HepG2 (cell line): ENCODE results near the gene XXYLT1. TPM values are rescaled to one million over a fixed set of nuclear protein-coding genes. Genes with fewer than 3 reads are reported as not detected.

ENCODE experiments used
- KDM5A ChIP-seq: fragments of 200-600 bp; sonication (generic); IDR thresholded peaks from 2 replicates; pipeline ENCODE4 v1.7.0; 2018; ENCODE audit warnings: antibody characterized with exemption, mild to moderate bottlenecking, low read length, borderline replicate concordance
- MBNL3 ChIP-seq: fragments of 250-450 bp; sonication (Bioruptor Pico); conservative IDR thresholded peaks from 2 replicates; pipeline ENCODE4 v1.8.0; 2022; ENCODE audit warnings: mild to moderate bottlenecking, inconsistent platforms
- MED13 ChIP-seq: sonication (generic); formaldehyde crosslinking; IDR thresholded peaks from 2 replicates; pipeline ENCODE4 v1.5.0; 2020; ENCODE audit warnings: missing genetic modification reagents
- PCBP1 ChIP-seq: fragments of 200-400 bp; formaldehyde crosslinking; IDR thresholded peaks from 2 replicates; pipeline ENCODE4 v1.6.1; 2017; ENCODE audit warnings: mild to moderate bottlenecking, low read depth, low read length, borderline replicate concordance
- PHF8 ChIP-seq: sonication (generic); formaldehyde crosslinking; IDR thresholded peaks from 2 replicates; pipeline ENCODE4 v1.5.0; 2020; ENCODE audit warnings: missing genetic modification reagents
- ZMYM3 ChIP-seq: sonication (generic); formaldehyde crosslinking; IDR thresholded peaks from 2 replicates; pipeline ENCODE4 v1.5.1; 2020; ENCODE audit warnings: mild to moderate bottlenecking, missing genetic modification reagents
- ZNF3 ChIP-seq: IDR thresholded peaks from 2 replicates; pipeline ENCODE4 v1.7.0; 2017; ENCODE audit warnings: inconsistent platforms
- ZNF343 ChIP-seq: sonication (generic); formaldehyde crosslinking; IDR thresholded peaks from 2 replicates; pipeline ENCODE4 v1.4.0; 2020; ENCODE audit warnings: mild to moderate bottlenecking, missing genetic modification reagents
- polyA plus RNA-seq, 8 experiments: library from polyadenylated mRNA; depleted of rRNA in 3 of 8; stranded (reverse) in 7 of 8; unstranded in 1 of 8; fragments of >200 nt; fragmentation: Illumina TruSeq in 4 of 8; extraction: Trizol in 4 of 8; gene quantifications; 2 replicates each; pipeline versions ENCODE4 v1.2.1 to v1.2.3, GENCODE V29; 2011 to 2016; ENCODE audit warnings: low read depth in 4 of 8, missing spikeins in 1 of 8, mixed read lengths in 1 of 8; ENCODE audit not compliant: insufficient read depth in 1 of 8
- total RNA-seq, 5 experiments: library from RNA; depleted of rRNA; stranded (reverse); fragments of >200 nt; fragmentation: Illumina TruSeq; extraction: Trizol; gene quantifications; 2 replicates each; pipeline ENCODE4 v1.2.3, GENCODE V29; 2016; ENCODE audit warnings: low read depth in 1 of 5
- TF ChIP-seq, protein P1 (sequence below): sonication (generic); formaldehyde crosslinking; IDR thresholded peaks from 2 replicates; pipeline ENCODE4 v1.4.0; 2020; ENCODE audit warnings: missing genetic modification reagents, borderline replicate concordance
- TF ChIP-seq, protein P2 (sequence below): sonication (generic); formaldehyde crosslinking; conservative IDR thresholded peaks from 2 replicates; pipeline ENCODE4 v1.4.0; 2020; ENCODE audit warnings: mild to moderate bottlenecking, missing genetic modification reagents, moderate library complexity
- TF ChIP-seq, protein P3 (sequence below): IDR thresholded peaks from 2 replicates; pipeline ENCODE4 v1.6.1; 2018; ENCODE audit warnings: missing genetic modification reagents, mild to moderate bottlenecking, missing compliant biosample characterization
- TF ChIP-seq, protein P4 (sequence below): sonication (generic); formaldehyde crosslinking; IDR thresholded peaks from 2 replicates; pipeline ENCODE4 v1.8.1; 2023; ENCODE audit warnings: mild to moderate bottlenecking, inconsistent platforms, moderate library complexity, missing genetic modification reagents, borderline replicate concordance
- TF ChIP-seq, protein P5 (sequence below): sonication (generic); formaldehyde crosslinking; IDR thresholded peaks from 2 replicates; pipeline ENCODE4 v1.5.0; 2020; ENCODE audit warnings: missing genetic modification reagents
- TF ChIP-seq, protein P6 (sequence below): sonication (generic); formaldehyde crosslinking; IDR thresholded peaks from 2 replicates; pipeline ENCODE4 v1.4.0; 2020; ENCODE audit warnings: mild to moderate bottlenecking, missing genetic modification reagents, borderline replicate concordance

The XXYLT1 gene
- total and polyA plus RNA-seq, 2 of the 13 experiments (the other 11 are each of a cell fraction or from before 2014, with no cell fraction given) = 17.7 to 19.0 TPM

DNA sequence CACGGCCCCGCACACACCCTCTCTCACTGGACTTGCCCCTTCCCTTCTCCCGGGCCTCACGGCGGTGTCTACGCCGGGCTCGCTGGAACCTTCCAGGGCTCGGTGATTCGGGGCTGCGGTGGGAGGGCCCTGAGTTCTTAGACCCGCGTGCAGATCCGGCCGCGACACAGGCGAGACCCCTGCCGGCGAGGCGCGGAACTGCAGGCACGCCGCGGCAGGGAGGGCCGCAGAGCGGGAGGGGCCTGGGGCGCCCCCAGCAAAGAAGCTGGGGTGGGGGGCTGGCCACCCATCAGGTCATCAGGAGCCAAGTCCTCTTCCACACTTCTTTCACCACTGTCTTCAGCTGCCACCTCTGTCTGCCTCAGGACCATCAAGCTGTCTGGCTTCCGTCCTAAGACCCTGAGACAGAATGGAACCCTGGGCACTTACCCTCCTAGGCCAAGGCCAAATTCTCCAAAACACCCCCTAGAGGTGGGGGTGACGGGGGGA is 164.5 kb downstream of the XXYLT1 start (continued):
- TF ChIP-seq, protein P1, sequence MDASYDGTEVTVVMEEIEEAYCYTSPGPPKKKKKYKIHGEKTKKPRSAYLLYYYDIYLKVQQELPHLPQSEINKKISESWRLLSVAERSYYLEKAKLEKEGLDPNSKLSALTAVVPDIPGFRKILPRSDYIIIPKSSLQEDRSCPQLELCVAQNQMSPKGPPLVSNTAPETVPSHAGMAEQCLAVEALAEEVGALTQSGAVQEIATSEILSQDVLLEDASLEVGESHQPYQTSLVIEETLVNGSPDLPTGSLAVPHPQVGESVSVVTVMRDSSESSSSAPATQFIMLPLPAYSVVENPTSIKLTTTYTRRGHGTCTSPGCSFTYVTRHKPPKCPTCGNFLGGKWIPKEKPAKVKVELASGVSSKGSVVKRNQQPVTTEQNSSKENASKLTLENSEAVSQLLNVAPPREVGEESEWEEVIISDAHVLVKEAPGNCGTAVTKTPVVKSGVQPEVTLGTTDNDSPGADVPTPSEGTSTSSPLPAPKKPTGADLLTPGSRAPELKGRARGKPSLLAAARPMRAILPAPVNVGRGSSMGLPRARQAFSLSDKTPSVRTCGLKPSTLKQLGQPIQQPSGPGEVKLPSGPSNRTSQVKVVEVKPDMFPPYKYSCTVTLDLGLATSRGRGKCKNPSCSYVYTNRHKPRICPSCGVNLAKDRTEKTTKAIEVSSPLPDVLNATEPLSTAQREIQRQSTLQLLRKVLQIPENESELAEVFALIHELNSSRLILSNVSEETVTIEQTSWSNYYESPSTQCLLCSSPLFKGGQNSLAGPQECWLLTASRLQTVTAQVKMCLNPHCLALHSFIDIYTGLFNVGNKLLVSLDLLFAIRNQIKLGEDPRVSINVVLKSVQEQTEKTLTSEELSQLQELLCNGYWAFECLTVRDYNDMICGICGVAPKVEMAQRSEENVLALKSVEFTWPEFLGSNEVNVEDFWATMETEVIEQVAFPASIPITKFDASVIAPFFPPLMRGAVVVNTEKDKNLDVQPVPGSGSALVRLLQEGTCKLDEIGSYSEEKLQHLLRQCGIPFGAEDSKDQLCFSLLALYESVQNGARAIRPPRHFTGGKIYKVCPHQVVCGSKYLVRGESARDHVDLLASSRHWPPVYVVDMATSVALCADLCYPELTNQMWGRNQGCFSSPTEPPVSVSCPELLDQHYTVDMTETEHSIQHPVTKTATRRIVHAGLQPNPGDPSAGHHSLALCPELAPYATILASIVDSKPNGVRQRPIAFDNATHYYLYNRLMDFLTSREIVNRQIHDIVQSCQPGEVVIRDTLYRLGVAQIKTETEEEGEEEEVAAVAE (CRISPR knock-in tag) = no peak
- TF ChIP-seq MBNL3 (CRISPR knock-in tag) (no peak), ZNF343 (CRISPR knock-in tag) (0 out of 2 replicates have a peak, but pooled peaks have one; percentile 52), PCBP1 (0 out of 2 replicates have a peak, but pooled peaks have one; percentile 61), ZNF3 (CRISPR knock-in tag) (no peak), KDM5A (no peak), ZMYM3 (CRISPR knock-in tag) (0 out of 2 replicates have a peak, but pooled peaks have one; percentile 17), PHF8 (CRISPR knock-in tag) (no peak), MED13 (no peak)
- TF ChIP-seq, protein P2, sequence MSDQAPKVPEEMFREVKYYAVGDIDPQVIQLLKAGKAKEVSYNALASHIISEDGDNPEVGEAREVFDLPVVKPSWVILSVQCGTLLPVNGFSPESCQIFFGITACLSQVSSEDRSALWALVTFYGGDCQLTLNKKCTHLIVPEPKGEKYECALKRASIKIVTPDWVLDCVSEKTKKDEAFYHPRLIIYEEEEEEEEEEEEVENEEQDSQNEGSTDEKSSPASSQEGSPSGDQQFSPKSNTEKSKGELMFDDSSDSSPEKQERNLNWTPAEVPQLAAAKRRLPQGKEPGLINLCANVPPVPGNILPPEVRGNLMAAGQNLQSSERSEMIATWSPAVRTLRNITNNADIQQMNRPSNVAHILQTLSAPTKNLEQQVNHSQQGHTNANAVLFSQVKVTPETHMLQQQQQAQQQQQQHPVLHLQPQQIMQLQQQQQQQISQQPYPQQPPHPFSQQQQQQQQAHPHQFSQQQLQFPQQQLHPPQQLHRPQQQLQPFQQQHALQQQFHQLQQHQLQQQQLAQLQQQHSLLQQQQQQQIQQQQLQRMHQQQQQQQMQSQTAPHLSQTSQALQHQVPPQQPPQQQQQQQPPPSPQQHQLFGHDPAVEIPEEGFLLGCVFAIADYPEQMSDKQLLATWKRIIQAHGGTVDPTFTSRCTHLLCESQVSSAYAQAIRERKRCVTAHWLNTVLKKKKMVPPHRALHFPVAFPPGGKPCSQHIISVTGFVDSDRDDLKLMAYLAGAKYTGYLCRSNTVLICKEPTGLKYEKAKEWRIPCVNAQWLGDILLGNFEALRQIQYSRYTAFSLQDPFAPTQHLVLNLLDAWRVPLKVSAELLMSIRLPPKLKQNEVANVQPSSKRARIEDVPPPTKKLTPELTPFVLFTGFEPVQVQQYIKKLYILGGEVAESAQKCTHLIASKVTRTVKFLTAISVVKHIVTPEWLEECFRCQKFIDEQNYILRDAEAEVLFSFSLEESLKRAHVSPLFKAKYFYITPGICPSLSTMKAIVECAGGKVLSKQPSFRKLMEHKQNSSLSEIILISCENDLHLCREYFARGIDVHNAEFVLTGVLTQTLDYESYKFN (CRISPR knock-in tag) = 0 out of 2 replicates have a peak, but pooled peaks have one; percentile 41
- TF ChIP-seq, protein P3, sequence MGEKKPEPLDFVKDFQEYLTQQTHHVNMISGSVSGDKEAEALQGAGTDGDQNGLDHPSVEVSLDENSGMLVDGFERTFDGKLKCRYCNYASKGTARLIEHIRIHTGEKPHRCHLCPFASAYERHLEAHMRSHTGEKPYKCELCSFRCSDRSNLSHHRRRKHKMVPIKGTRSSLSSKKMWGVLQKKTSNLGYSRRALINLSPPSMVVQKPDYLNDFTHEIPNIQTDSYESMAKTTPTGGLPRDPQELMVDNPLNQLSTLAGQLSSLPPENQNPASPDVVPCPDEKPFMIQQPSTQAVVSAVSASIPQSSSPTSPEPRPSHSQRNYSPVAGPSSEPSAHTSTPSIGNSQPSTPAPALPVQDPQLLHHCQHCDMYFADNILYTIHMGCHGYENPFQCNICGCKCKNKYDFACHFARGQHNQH (CRISPR knock-in tag) = peak; percentile 62; the same call in 1 of the 2 replicates
- TF ChIP-seq, protein P4, sequence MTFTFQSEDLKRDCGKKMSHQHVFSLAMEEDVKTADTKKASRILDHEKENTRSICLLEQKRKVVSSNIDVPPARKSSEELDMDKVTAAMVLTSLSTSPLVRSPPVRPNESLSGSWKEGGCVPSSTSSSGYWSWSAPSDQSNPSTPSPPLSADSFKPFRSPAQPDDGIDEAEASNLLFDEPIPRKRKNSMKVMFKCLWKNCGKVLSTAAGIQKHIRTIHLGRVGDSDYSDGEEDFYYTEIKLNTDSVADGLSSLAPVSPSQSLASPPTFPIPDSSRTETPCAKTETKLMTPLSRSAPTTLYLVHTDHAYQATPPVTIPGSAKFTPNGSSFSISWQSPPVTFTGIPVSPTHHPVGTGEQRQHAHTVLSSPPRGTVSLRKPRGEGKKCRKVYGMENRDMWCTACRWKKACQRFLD (CRISPR knock-in tag) = no peak
- TF ChIP-seq, protein P5, sequence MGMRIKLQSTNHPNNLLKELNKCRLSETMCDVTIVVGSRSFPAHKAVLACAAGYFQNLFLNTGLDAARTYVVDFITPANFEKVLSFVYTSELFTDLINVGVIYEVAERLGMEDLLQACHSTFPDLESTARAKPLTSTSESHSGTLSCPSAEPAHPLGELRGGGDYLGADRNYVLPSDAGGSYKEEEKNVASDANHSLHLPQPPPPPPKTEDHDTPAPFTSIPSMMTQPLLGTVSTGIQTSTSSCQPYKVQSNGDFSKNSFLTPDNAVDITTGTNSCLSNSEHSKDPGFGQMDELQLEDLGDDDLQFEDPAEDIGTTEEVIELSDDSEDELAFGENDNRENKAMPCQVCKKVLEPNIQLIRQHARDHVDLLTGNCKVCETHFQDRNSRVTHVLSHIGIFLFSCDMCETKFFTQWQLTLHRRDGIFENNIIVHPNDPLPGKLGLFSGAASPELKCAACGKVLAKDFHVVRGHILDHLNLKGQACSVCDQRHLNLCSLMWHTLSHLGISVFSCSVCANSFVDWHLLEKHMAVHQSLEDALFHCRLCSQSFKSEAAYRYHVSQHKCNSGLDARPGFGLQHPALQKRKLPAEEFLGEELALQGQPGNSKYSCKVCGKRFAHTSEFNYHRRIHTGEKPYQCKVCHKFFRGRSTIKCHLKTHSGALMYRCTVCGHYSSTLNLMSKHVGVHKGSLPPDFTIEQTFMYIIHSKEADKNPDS = 0 out of 2 replicates have a peak, but pooled peaks have one; percentile 34
- TF ChIP-seq, protein P6, sequence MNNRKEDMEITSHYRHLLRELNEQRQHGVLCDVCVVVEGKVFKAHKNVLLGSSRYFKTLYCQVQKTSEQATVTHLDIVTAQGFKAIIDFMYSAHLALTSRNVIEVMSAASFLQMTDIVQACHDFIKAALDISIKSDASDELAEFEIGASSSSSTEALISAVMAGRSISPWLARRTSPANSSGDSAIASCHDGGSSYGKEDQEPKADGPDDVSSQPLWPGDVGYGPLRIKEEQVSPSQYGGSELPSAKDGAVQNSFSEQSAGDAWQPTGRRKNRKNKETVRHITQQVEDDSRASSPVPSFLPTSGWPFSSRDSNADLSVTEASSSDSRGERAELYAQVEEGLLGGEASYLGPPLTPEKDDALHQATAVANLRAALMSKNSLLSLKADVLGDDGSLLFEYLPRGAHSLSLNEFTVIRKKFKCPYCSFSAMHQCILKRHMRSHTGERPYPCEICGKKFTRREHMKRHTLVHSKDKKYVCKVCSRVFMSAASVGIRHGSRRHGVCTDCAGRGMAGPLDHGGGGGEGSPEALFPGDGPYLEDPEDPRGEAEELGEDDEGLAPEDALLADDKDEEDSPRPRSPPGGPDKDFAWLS (CRISPR knock-in tag) = peak; percentile 46; the same call in 1 of the 2 replicates
